ENCODE data around the gene SAT2. TPM values are rescaled to one million over a fixed set of nuclear protein-coding genes. Genes with fewer than 3 reads are reported as not detected.

The SAT2 gene
- total RNA-seq, 1 experiment from 2014 or later: 52.0 TPM

GRCh38 chr17:7652388-7653356 is 25.1 kb upstream of the SAT2 start:
- Histone ChIP-seq H3K4me1 (replicated peaks; ENCODE audit: insufficient read depth) (no peaks in the 10 kb centered on the region), H2AFZ (no peak overlapping the region), H3K9me3 (ENCODE audit: insufficient read depth, low read depth) (no peaks in the 10 kb centered on the region), H3K79me2 (ENCODE audit: low read depth) (no peaks in the 10 kb centered on the region), H3K4me2 (no peak overlapping the region), H3K9me2 (ENCODE audit: insufficient read depth) (no peaks in the 10 kb centered on the region), H3K27me3 (ENCODE audit: insufficient read depth, low read depth) (peaks cover 11% of the 10 kb centered on the region), H3K4me3 (no peak overlapping the region), H4K20me1 (ENCODE audit: insufficient read depth) (no peaks in the 10 kb centered on the region), H3F3A (ENCODE audit: insufficient read depth, low read depth) (peaks cover 5% of the 10 kb centered on the region; the same call in 1 of the 2 replicates), H3K36me3 (ENCODE audit: low read depth) (no peaks in the 10 kb centered on the region), H3K27ac (no peak overlapping the region)
- BruUV-seq (replicated peaks): no TSS peak
- TF ChIP-seq EZH2 (IDR thresholded peaks at IDR 0.05; ENCODE audit: low read depth) (no peak), CTCF (conservative IDR thresholded peaks at IDR 0.05) (no peak)
- ChIA-PET POLR2A (ENCODE audit: unreplicated experiment) (no interaction called here), CTCF (no interaction called here)
- intact Hi-C loops (cut with micrococcal nuclease; ENCODE audit: unreplicated experiment): no loop called here
- no peak for DNase-seq

- ChIA-PET POLR2A (ENCODE audit: unreplicated experiment) (interaction anchor here (0.6 kb wide), 1 partner anchor 75 kb away, joined by 3 read pairs; no protein-coding TSS in a partner anchor), CTCF (interaction anchor here (0.6 kb wide), 2 partner anchors 66 to 295 kb away, joined by 3 to 10 read pairs; no protein-coding TSS in a partner anchor)
- DNase-seq: no peak
- intact Hi-C loops (cut with micrococcal nuclease; ENCODE audit: unreplicated experiment): no loop called here
- Histone ChIP-seq H3K4me1 (replicated peaks; ENCODE audit: insufficient read depth) (no peaks in the 10 kb centered on the region), H3K4me3 (no peak overlapping the region), H3F3A (ENCODE audit: insufficient read depth, low read depth) (peaks cover 5% of the 10 kb centered on the region; the same call in 1 of the 2 replicates), H3K79me2 (ENCODE audit: low read depth) (no peaks in the 10 kb centered on the region), H2AFZ (no peak overlapping the region), H3K36me3 (ENCODE audit: low read depth) (no peaks in the 10 kb centered on the region), H3K9me2 (ENCODE audit: insufficient read depth) (no peaks in the 10 kb centered on the region), H3K9me3 (ENCODE audit: insufficient read depth, low read depth) (no peaks in the 10 kb centered on the region), H4K20me1 (ENCODE audit: insufficient read depth) (no peaks in the 10 kb centered on the region), H3K4me2 (no peak overlapping the region), H3K27ac (no peak overlapping the region), H3K27me3 (ENCODE audit: insufficient read depth, low read depth) (peaks cover 11% of the 10 kb centered on the region)
- TF ChIP-seq EZH2 (IDR thresholded peaks at IDR 0.05; ENCODE audit: low read depth): no peak
- no peak for TF ChIP-seq CTCF (conservative IDR thresholded peaks at IDR 0.05)
- BruUV-seq (replicated peaks): no TSS peak
Observed at GRCh38 chr17:7651665-7652387, 24.2 kb upstream of the SAT2 start.

DNA sequence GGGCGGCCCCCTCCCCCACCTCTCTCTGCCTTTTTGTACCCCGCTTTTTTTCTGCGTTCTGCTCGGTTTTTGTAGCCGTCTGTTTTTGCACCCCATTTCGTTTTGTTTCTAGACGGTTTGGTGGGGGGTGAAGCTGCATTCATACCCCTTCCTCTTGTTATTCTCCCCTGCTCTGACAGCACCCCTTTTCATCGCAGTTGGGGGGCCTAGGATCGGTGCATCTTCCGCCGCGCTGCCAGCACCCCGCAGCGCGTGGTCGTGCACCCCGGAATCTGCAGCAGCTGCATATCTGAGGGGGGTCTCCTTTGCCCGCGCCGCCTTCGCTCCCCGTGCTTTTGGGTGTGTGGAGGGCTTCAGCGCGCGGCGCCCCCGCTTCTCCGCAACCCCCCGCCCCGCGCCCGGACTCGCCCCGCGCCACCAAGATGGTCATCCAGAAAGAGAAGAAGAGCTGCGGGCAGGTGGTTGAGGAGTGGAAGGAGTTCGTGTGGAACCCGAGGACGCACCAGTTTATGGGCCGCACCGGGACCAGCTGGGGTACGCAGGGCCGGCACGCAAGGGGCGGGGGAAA is 23.6 kb upstream of the SAT2 start:
- no peaks in the 10 kb centered on the region for H3K9me3 ChIP-seq (ENCODE audit: insufficient read depth, low read depth)
- no peak for DNase-seq
- H3K27me3 ChIP-seq (ENCODE audit: insufficient read depth, low read depth): peaks cover 11% of the 10 kb centered on the region
- no peak overlapping the region for H2AFZ ChIP-seq
- ChIA-PET CTCF (interaction anchor here (0.6 to 1.0 kb wide), 4 partner anchors 22 to 296 kb away, joined by 3 to 10 read pairs (median 6); no protein-coding TSS in a partner anchor), POLR2A (ENCODE audit: unreplicated experiment) (interaction anchor here (0.6 kb wide), 1 partner anchor 74 kb away, joined by 3 read pairs; no protein-coding TSS in a partner anchor)
- BruUV-seq (replicated peaks): no TSS peak
- no peak overlapping the region for H3K4me3 ChIP-seq
- H3K9me2 ChIP-seq (ENCODE audit: insufficient read depth): no peaks in the 10 kb centered on the region
- H3F3A ChIP-seq (ENCODE audit: insufficient read depth, low read depth): peaks cover 5% of the 10 kb centered on the region; the same call in 1 of the 2 replicates
- H3K36me3 ChIP-seq (ENCODE audit: low read depth): no peaks in the 10 kb centered on the region
- peak overlapping the region; percentile 23; the same call in 1 of the 2 replicates for H3K4me2 ChIP-seq
- TF ChIP-seq CTCF (conservative IDR thresholded peaks at IDR 0.05) (no peak), EZH2 (IDR thresholded peaks at IDR 0.05; ENCODE audit: low read depth) (no peak)
- no peaks in the 10 kb centered on the region for H3K4me1 ChIP-seq (replicated peaks; ENCODE audit: insufficient read depth)
- no peaks in the 10 kb centered on the region for H3K79me2 ChIP-seq (ENCODE audit: low read depth)
- no peaks in the 10 kb centered on the region for H4K20me1 ChIP-seq (ENCODE audit: insufficient read depth)
- no peak overlapping the region for H3K27ac ChIP-seq
- intact Hi-C loops (cut with micrococcal nuclease; ENCODE audit: unreplicated experiment): no loop called here

Measured in PC-9 (cell line).